ENCODE results near the gene STRIT1.

DNA sequence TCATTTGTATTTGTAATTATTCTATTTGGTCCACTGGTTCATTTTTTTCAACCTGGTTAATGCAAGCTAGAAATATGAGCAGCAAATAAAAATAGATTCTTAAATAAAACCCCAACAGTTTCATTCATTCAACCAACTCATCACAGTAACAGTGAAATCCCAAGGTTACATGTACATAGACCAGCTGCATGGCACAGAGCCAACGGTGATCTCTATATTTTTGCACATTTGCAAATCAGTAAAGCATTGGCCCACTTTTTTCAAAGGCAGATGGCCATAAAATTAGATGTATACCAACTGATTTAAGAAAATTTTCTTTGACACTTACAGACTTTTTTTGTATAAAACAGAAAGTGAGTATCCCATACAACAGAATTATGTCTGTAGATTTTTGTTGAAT, 49.3 kb downstream of the STRIT1 start:
- no peak for TF ChIP-seq EZH2 (IDR thresholded peaks at IDR 0.05; ENCODE audit: low read length, unreplicated experiment)
- TF ChIP-seq, protein P1, sequence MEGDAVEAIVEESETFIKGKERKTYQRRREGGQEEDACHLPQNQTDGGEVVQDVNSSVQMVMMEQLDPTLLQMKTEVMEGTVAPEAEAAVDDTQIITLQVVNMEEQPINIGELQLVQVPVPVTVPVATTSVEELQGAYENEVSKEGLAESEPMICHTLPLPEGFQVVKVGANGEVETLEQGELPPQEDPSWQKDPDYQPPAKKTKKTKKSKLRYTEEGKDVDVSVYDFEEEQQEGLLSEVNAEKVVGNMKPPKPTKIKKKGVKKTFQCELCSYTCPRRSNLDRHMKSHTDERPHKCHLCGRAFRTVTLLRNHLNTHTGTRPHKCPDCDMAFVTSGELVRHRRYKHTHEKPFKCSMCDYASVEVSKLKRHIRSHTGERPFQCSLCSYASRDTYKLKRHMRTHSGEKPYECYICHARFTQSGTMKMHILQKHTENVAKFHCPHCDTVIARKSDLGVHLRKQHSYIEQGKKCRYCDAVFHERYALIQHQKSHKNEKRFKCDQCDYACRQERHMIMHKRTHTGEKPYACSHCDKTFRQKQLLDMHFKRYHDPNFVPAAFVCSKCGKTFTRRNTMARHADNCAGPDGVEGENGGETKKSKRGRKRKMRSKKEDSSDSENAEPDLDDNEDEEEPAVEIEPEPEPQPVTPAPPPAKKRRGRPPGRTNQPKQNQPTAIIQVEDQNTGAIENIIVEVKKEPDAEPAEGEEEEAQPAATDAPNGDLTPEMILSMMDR (conservative IDR thresholded peaks at IDR 0.05; ENCODE audit: low read depth, low read length) = no peak
